Measurements from ENCODE around the gene PDE10A. TPM values are rescaled to one million over a fixed set of nuclear protein-coding genes. Genes with fewer than 3 reads are reported as not detected.

The PDE10A gene
- total and polyA plus RNA-seq, 9 donors = 5.9 to 344 (median 88.7) TPM

- no peaks in the 10 kb centered on the region for H3K36me3 ChIP-seq
- no peaks in the 10 kb centered on the region for H3K9me3 ChIP-seq
- no peaks in the 10 kb centered on the region for H3K27me3 ChIP-seq
- no peak overlapping the region for H3K27ac ChIP-seq
- no peaks in the 10 kb centered on the region for H3K4me1 ChIP-seq (ENCODE audit: insufficient read depth)
- TF ChIP-seq EP300 (IDR thresholded peaks at IDR 0.05) = no peak
- no peak for TF ChIP-seq POLR2A (IDR thresholded peaks at IDR 0.05)
- TF ChIP-seq, protein P1, sequence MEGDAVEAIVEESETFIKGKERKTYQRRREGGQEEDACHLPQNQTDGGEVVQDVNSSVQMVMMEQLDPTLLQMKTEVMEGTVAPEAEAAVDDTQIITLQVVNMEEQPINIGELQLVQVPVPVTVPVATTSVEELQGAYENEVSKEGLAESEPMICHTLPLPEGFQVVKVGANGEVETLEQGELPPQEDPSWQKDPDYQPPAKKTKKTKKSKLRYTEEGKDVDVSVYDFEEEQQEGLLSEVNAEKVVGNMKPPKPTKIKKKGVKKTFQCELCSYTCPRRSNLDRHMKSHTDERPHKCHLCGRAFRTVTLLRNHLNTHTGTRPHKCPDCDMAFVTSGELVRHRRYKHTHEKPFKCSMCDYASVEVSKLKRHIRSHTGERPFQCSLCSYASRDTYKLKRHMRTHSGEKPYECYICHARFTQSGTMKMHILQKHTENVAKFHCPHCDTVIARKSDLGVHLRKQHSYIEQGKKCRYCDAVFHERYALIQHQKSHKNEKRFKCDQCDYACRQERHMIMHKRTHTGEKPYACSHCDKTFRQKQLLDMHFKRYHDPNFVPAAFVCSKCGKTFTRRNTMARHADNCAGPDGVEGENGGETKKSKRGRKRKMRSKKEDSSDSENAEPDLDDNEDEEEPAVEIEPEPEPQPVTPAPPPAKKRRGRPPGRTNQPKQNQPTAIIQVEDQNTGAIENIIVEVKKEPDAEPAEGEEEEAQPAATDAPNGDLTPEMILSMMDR (IDR thresholded peaks at IDR 0.05) = no peak
- 85 to 91% (median 87%) methylated on average over 5 of the region's 5 CpGs for WGBS, 3 donors
- H3K4me3 ChIP-seq = no peak overlapping the region
- intact Hi-C loops (cut with DNase I) = no loop called here
- DNase-seq = no peak
Measured at GRCh38 chr6:165552248-165552736, 110.7 kb downstream of the PDE10A start.

GRCh38 chr6:165551828-165552227, 111.2 kb downstream of the PDE10A start:
- no peaks in the 10 kb centered on the region for H3K27me3 ChIP-seq
- intact Hi-C loops (cut with DNase I) = no loop called here
- no peak overlapping the region for H3K27ac ChIP-seq
- 80 to 92% (median 82%) methylated on average over 3 of the region's 3 CpGs for WGBS, 3 donors
- no peaks in the 10 kb centered on the region for H3K9me3 ChIP-seq
- no peak overlapping the region for H3K4me3 ChIP-seq
- no peak for DNase-seq
- H3K36me3 ChIP-seq = no peaks in the 10 kb centered on the region
- H3K4me1 ChIP-seq (ENCODE audit: insufficient read depth) = no peaks in the 10 kb centered on the region
- TF ChIP-seq, protein P1 (IDR thresholded peaks at IDR 0.05) = no peak
- TF ChIP-seq POLR2A (IDR thresholded peaks at IDR 0.05) (no peak), EP300 (IDR thresholded peaks at IDR 0.05) (no peak)

GRCh38 chr6:165548450-165548849, 114.6 kb downstream of the PDE10A start:
- H3K4me3 ChIP-seq = no peak overlapping the region
- DNase-seq = no peak
- WGBS, 3 donors = 98 to 99% (median 99%) methylated on average over 2 of the region's 2 CpGs
- H3K36me3 ChIP-seq = no peaks in the 10 kb centered on the region
- intact Hi-C loops (cut with DNase I) = no loop called here
- no peaks in the 10 kb centered on the region for H3K4me1 ChIP-seq (ENCODE audit: insufficient read depth)
- no peak overlapping the region for H3K27ac ChIP-seq
- TF ChIP-seq EP300 (IDR thresholded peaks at IDR 0.05) = no peak
- TF ChIP-seq, protein P1 (IDR thresholded peaks at IDR 0.05) = no peak
- no peak for TF ChIP-seq POLR2A (IDR thresholded peaks at IDR 0.05)
- no peaks in the 10 kb centered on the region for H3K9me3 ChIP-seq
- no peaks in the 10 kb centered on the region for H3K27me3 ChIP-seq

- DNase-seq = no peak
- H3K9me3 ChIP-seq = no peaks in the 10 kb centered on the region
- TF ChIP-seq, protein P1 (IDR thresholded peaks at IDR 0.05) = no peak
- TF ChIP-seq EP300 (IDR thresholded peaks at IDR 0.05) = no peak
- intact Hi-C loops (cut with DNase I) = no loop called here
- no peaks in the 10 kb centered on the region for H3K36me3 ChIP-seq
- no peaks in the 10 kb centered on the region for H3K4me1 ChIP-seq (ENCODE audit: insufficient read depth)
- WGBS, 3 donors = 84 to 85% (median 84%) methylated on average over 2 of the region's 2 CpGs
- no peaks in the 10 kb centered on the region for H3K27me3 ChIP-seq
- no peak overlapping the region for H3K27ac ChIP-seq
- H3K4me3 ChIP-seq = no peak overlapping the region
Measured at GRCh38 chr6:165545806-165546205, 117.2 kb downstream of the PDE10A start.

Data from ovary (tissue), 9 donors.